IPS-15b (cell line): ENCODE measurements around the gene POMGNT2.

Experiments used
- H3K27me3 ChIP-seq: one replicate; pipeline ENCODE4 v1.6.1; 2013; ENCODE audit warnings: low read length; ENCODE audit not compliant: control insufficient read depth, insufficient read depth
- H3K36me3 ChIP-seq: one replicate; pipeline ENCODE4 v1.6.1; 2013; ENCODE audit warnings: low read length; ENCODE audit not compliant: control insufficient read depth, insufficient read depth
- H3K4me1 ChIP-seq: one replicate; pipeline ENCODE4 v1.6.1; 2013; ENCODE audit warnings: mild to moderate bottlenecking, low read length; ENCODE audit not compliant: control insufficient read depth, insufficient read depth
- H3K4me3 ChIP-seq: one replicate; pipeline ENCODE4 v1.5.1; 2013; ENCODE audit warnings: low read depth, low read length
- H3K9ac ChIP-seq: one replicate; pipeline ENCODE4 v1.6.1; 2013; ENCODE audit warnings: low read depth, mild to moderate bottlenecking, low read length
- H3K9me3 ChIP-seq: one replicate; pipeline ENCODE4 v1.6.1; 2013; ENCODE audit warnings: mild to moderate bottlenecking, low read length; ENCODE audit not compliant: control insufficient read depth, insufficient read depth

POMGNT2 gene

GRCh38 chr3:43097400-43098080, 8.3 kb downstream of the POMGNT2 start:
- no peaks in the 10 kb centered on the region for H3K36me3 ChIP-seq
- no peaks in the 10 kb centered on the region for H3K27me3 ChIP-seq
- no peaks in the 10 kb centered on the region for H3K9me3 ChIP-seq
- no peak overlapping the region for H3K9ac ChIP-seq
- no peak overlapping the region for H3K4me3 ChIP-seq
- no peaks in the 10 kb centered on the region for H3K4me1 ChIP-seq

GRCh38 chr3:43096761-43097160, 9.1 kb downstream of the POMGNT2 start:
- Histone ChIP-seq H3K4me3 (no peak overlapping the region), H3K4me1 (no peaks in the 10 kb centered on the region), H3K9ac (no peak overlapping the region), H3K27me3 (no peaks in the 10 kb centered on the region), H3K36me3 (no peaks in the 10 kb centered on the region), H3K9me3 (no peaks in the 10 kb centered on the region)

GRCh38 chr3:43095370-43095769, 10.5 kb downstream of the POMGNT2 start:
- no peaks in the 10 kb centered on the region for H3K36me3 ChIP-seq
- H3K4me1 ChIP-seq = no peaks in the 10 kb centered on the region
- no peak overlapping the region for H3K4me3 ChIP-seq
- H3K27me3 ChIP-seq = no peaks in the 10 kb centered on the region
- no peaks in the 10 kb centered on the region for H3K9me3 ChIP-seq
- no peak overlapping the region for H3K9ac ChIP-seq

GRCh38 chr3:43094851-43095250, 11.0 kb downstream of the POMGNT2 start:
- Histone ChIP-seq H3K36me3 (no peaks in the 10 kb centered on the region), H3K4me3 (no peak overlapping the region), H3K4me1 (no peaks in the 10 kb centered on the region), H3K27me3 (no peaks in the 10 kb centered on the region), H3K9me3 (no peaks in the 10 kb centered on the region), H3K9ac (no peak overlapping the region)

GRCh38 chr3:43094381-43094780, 11.5 kb downstream of the POMGNT2 start:
- no peaks in the 10 kb centered on the region for H3K4me1 ChIP-seq
- H3K9me3 ChIP-seq = no peaks in the 10 kb centered on the region
- H3K27me3 ChIP-seq = no peaks in the 10 kb centered on the region
- no peak overlapping the region for H3K4me3 ChIP-seq
- no peaks in the 10 kb centered on the region for H3K36me3 ChIP-seq
- no peak overlapping the region for H3K9ac ChIP-seq

- Histone ChIP-seq H3K36me3 (no peaks in the 10 kb centered on the region), H3K27me3 (no peaks in the 10 kb centered on the region), H3K9ac (no peak overlapping the region), H3K9me3 (no peaks in the 10 kb centered on the region), H3K4me3 (no peak overlapping the region), H3K4me1 (no peaks in the 10 kb centered on the region)
Observed at GRCh38 chr3:43093974-43094373, 11.9 kb downstream of the POMGNT2 start.

GRCh38 chr3:43093006-43093405, 12.9 kb downstream of the POMGNT2 start:
- no peaks in the 10 kb centered on the region for H3K27me3 ChIP-seq
- H3K9ac ChIP-seq = no peak overlapping the region
- H3K4me3 ChIP-seq = no peak overlapping the region
- no peaks in the 10 kb centered on the region for H3K4me1 ChIP-seq
- H3K9me3 ChIP-seq = no peaks in the 10 kb centered on the region
- no peaks in the 10 kb centered on the region for H3K36me3 ChIP-seq

GRCh38 chr3:43091481-43091880, 14.4 kb downstream of the POMGNT2 start:
- Histone ChIP-seq H3K36me3 (no peaks in the 10 kb centered on the region), H3K4me1 (no peaks in the 10 kb centered on the region), H3K9ac (no peak overlapping the region), H3K27me3 (no peaks in the 10 kb centered on the region), H3K9me3 (no peaks in the 10 kb centered on the region), H3K4me3 (no peak overlapping the region)

- H3K9me3 ChIP-seq = no peaks in the 10 kb centered on the region
- H3K36me3 ChIP-seq = no peaks in the 10 kb centered on the region
- no peaks in the 10 kb centered on the region for H3K4me1 ChIP-seq
- H3K9ac ChIP-seq = no peak overlapping the region
- no peaks in the 10 kb centered on the region for H3K27me3 ChIP-seq
- no peak overlapping the region for H3K4me3 ChIP-seq
Observed at GRCh38 chr3:43090238-43090637, 15.6 kb downstream of the POMGNT2 start.

GRCh38 chr3:43089081-43089480, 16.8 kb downstream of the POMGNT2 start:
- Histone ChIP-seq H3K4me3 (no peak overlapping the region), H3K4me1 (no peaks in the 10 kb centered on the region), H3K27me3 (no peaks in the 10 kb centered on the region), H3K36me3 (no peaks in the 10 kb centered on the region), H3K9me3 (no peaks in the 10 kb centered on the region), H3K9ac (no peak overlapping the region)

GRCh38 chr3:43087249-43087776, 18.6 kb downstream of the POMGNT2 start:
- Histone ChIP-seq H3K4me1 (no peaks in the 10 kb centered on the region), H3K9me3 (no peaks in the 10 kb centered on the region), H3K9ac (no peak overlapping the region), H3K4me3 (no peak overlapping the region), H3K36me3 (no peaks in the 10 kb centered on the region), H3K27me3 (no peaks in the 10 kb centered on the region)

- no peaks in the 10 kb centered on the region for H3K9me3 ChIP-seq
- no peaks in the 10 kb centered on the region for H3K27me3 ChIP-seq
- H3K36me3 ChIP-seq = no peaks in the 10 kb centered on the region
- H3K4me3 ChIP-seq = no peak overlapping the region
- H3K9ac ChIP-seq = no peak overlapping the region
- H3K4me1 ChIP-seq = no peaks in the 10 kb centered on the region
Observed at GRCh38 chr3:43086460-43087165, 19.3 kb downstream of the POMGNT2 start.
